Epithelial cell of alveolus of lung (primary cell): ENCODE results near the gene EXOG. TPM values are rescaled to one million over a fixed set of nuclear protein-coding genes. Genes with fewer than 3 reads are reported as not detected.

Source experiments
- total RNA-seq: library from RNA; depleted of rRNA; stranded (reverse); fragments of >200 nt; gene quantifications from 2 replicates; pipeline ENCODE4 v1.2.1, GENCODE V29; 2015

EXOG gene, protein sequence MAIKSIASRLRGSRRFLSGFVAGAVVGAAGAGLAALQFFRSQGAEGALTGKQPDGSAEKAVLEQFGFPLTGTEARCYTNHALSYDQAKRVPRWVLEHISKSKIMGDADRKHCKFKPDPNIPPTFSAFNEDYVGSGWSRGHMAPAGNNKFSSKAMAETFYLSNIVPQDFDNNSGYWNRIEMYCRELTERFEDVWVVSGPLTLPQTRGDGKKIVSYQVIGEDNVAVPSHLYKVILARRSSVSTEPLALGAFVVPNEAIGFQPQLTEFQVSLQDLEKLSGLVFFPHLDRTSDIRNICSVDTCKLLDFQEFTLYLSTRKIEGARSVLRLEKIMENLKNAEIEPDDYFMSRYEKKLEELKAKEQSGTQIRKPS
- total RNA-seq: 3.7 and 11.1 TPM in 2 replicates

DNA sequence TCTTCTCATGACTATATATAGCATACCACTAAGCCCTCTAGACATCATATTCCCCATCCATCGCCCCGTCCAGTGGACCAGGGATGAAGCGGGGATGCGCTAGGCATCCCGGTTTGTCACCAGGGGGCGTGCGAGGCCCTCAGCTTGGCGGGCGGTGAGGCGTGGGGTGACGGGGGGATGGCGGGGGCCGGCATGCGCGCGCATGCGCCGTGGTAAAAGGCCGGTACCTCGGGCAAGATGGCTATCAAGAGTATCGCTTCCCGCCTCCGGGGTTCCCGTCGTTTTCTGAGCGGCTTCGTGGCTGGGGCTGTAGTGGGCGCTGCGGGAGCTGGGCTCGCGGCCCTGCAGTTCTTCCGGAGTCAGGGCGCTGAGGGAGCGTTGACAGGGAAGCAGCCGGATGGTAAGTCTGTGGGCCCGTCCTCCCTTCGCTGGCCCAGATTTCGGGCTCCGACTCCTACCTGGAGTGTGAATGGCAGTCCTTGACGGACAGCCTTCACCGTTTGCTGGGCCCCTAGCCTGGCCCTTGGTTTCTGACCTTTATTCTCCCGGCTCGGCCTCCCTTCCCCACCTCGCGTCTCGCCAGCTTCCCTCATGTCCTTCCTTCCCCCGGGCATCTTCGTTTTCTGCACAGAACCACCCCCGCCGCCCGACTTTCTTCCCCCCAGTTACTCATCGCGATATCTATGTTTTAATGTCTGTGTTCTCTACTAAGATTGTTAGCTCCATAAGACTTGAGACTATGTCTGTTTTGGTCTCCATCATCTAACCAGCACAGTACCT lies at the start of gene EXOG:
EXOG (plus strand) TSS at position 210 of the 780 bp plus-strand sequence; CDS start at position 238, 28 bp downstream.

DNA sequence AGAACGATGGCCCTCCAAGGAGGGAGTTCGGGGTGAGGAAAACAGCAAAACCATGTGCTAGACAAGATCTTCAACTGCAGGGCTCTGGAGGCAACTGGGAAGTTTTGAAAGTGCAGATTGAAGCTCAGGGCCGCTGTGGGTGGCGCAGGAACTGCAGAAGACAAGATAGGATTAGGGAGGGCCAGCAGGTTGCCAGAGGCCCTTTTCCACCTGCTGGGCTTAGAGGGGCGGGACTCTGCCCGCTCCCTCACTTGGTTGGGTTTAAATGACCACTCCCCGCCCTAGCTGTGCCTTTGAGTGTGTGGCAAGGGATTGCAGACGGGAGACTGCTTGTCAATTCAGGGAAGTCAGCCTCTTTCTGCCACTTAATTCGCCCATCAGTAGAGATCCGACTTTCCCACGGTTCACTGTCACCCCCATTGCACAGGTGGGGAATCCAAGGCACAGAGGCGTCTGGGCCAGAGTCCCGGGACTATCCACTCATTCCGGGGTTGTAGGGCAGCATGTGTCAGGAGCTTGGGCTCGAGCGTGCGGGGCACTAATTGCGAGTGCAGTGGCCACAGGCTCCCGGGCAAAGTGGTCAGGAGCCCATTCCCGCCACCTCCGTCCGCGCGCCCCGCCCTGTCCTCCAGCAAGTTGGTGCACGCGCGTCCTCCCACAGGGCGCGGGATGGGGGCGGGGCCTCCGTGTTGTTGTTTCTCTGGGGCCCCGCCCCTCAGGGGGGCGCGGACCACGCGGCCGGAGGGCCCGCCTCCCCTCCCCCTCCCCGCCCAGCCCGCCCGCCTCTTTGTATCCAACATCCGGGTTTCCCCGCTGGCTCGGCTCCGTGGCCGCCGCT lies 42.8 kb upstream of the EXOG start, which contains the start of gene ACVR2B:
ACVR2B (plus strand) TSS at position 816 of the 838 bp plus-strand sequence. CDS start 433 bp downstream, outside the sequence.

Other genes starting within 250 kb of the EXOG start
- 0.26 and 1.6 TPM in 2 replicates for gene SLC22A13, start 230.5 kb upstream of the EXOG start, total RNA-seq
- 0.40 TPM in 1 of 2 replicates, not detected in the other for gene SLC22A14, start 214.0 kb upstream of the EXOG start, total RNA-seq
- gene XYLB, start 149.6 kb upstream of the EXOG start, total RNA-seq: 2.2 and 6.8 TPM in 2 replicates
- gene ACVR2B, start 42.5 kb upstream of the EXOG start, total RNA-seq: 2.7 and 3.3 TPM in 2 replicates
- gene SCN5A, start 153.3 kb downstream of the EXOG start, total RNA-seq: 0.39 and 0.96 TPM in 2 replicates